GM12872 (cell line): ENCODE measurements around the gene RBM47.

Experiments used
- CTCF ChIP-seq: IDR thresholded peaks from 3 replicates; pipeline ENCODE4 v1.5.1; 2011; ENCODE audit warnings: low read depth, mild to moderate bottlenecking, low read length, moderate library complexity; ENCODE audit not compliant: insufficient read depth

RBM47 gene

GRCh38 chr4:40530961-40531635, 98.6 kb downstream of the RBM47 start:
- TF ChIP-seq CTCF, result no peak

GRCh38 chr4:40526741-40527140, 102.9 kb downstream of the RBM47 start:
- no peak for TF ChIP-seq CTCF

GRCh38 chr4:40525752-40526598, 103.7 kb downstream of the RBM47 start:
- TF ChIP-seq CTCF, result no peak

GRCh38 chr4:40524366-40525041, 105.2 kb downstream of the RBM47 start:
- TF ChIP-seq CTCF, result no peak

- TF ChIP-seq CTCF, result no peak
Observed at GRCh38 chr4:40523581-40523980, 106.1 kb downstream of the RBM47 start.

- no peak for TF ChIP-seq CTCF
Observed at GRCh38 chr4:40521957-40522356, 107.7 kb downstream of the RBM47 start.

- no peak for TF ChIP-seq CTCF
Observed at GRCh38 chr4:40520533-40520932, 109.1 kb downstream of the RBM47 start.
